Osteoblast (primary cell): Measurements from ENCODE around the gene SH3D19. TPM values are rescaled to one million over a fixed set of nuclear protein-coding genes. Genes with fewer than 3 reads are reported as not detected.

Experiments
- DNase-seq: peaks from one replicate; pipeline ENCODE4 v3.0.0; 2011; ENCODE audit warnings: low spot score, mixed read lengths; ENCODE audit not compliant: insufficient read length; ENCODE audit errors: missing footprints
- H2AFZ ChIP-seq: 2 replicates; pipeline ENCODE4 v1.6.0; 2011; ENCODE audit warnings: mild to moderate bottlenecking, low read length
- H3K27ac ChIP-seq: 2 replicates; pipeline ENCODE4 v1.5.1; 2011; ENCODE audit warnings: mild to moderate bottlenecking, low read depth, low read length, moderate library complexity
- H3K27me3 ChIP-seq: 2 replicates; pipeline ENCODE4 v1.6.0; 2012; ENCODE audit warnings: mild to moderate bottlenecking, control low read depth, inconsistent platforms, low read length, moderate library complexity; ENCODE audit not compliant: insufficient read depth
- H3K36me3 ChIP-seq: 2 replicates; pipeline ENCODE4 v1.5.1; 2011; ENCODE audit warnings: mild to moderate bottlenecking, low read length, control low read depth, moderate library complexity; ENCODE audit not compliant: insufficient read depth
- H3K4me1 ChIP-seq: 2 replicates; pipeline ENCODE4 v1.5.1; 2011; ENCODE audit warnings: mild to moderate bottlenecking, low read length, control low read depth, moderate library complexity; ENCODE audit not compliant: insufficient read depth
- H3K4me2 ChIP-seq: 2 replicates; pipeline ENCODE4 v1.6.0; 2011; ENCODE audit warnings: mild to moderate bottlenecking, low read length; ENCODE audit not compliant: insufficient read depth
- H3K4me3 ChIP-seq: fragments of 200-600 bp; sonication (generic); 3 replicates; pipeline ENCODE4 v1.5.1; 2012; ENCODE audit warnings: mild to moderate bottlenecking, low read length, inconsistent platforms; ENCODE audit not compliant: insufficient read depth
- H3K79me2 ChIP-seq: 2 replicates; pipeline ENCODE4 v1.6.0; 2012; ENCODE audit warnings: mild to moderate bottlenecking, low read length, control low read depth, inconsistent platforms; ENCODE audit not compliant: insufficient read depth
- H3K9me3 ChIP-seq: 2 replicates; pipeline ENCODE4 v1.5.1; 2011; ENCODE audit warnings: low read depth, low read length, control low read depth
- H4K20me1 ChIP-seq: 2 replicates; pipeline ENCODE4 v1.6.0; 2012; ENCODE audit warnings: mild to moderate bottlenecking, low read length, control low read depth; ENCODE audit not compliant: insufficient read depth
- CTCF ChIP-seq: IDR thresholded peaks from 2 replicates; pipeline ENCODE4 v1.5.1; 2011; ENCODE audit warnings: mild to moderate bottlenecking, low read depth, low read length, moderate library complexity; ENCODE audit errors: extremely low read depth
- total RNA-seq: library from RNA; depleted of rRNA; stranded (reverse); fragments of >200 nt; gene quantifications from 2 replicates; pipeline ENCODE4 v1.2.3, GENCODE V29; 2012

The SH3D19 gene
- total RNA-seq, 1 donor, result 74.9 TPM

GRCh38 chr4:151359576-151359975, 34.2 kb upstream of the SH3D19 start:
- H3K27ac ChIP-seq, result no peak overlapping the region
- H3K4me2 ChIP-seq, result no peak overlapping the region
- no peaks in the 10 kb centered on the region for H3K27me3 ChIP-seq
- H2AFZ ChIP-seq, result no peak overlapping the region
- H3K4me1 ChIP-seq, result peaks cover 9% of the 10 kb centered on the region
- no peaks in the 10 kb centered on the region for H4K20me1 ChIP-seq
- H3K4me3 ChIP-seq, result no peak overlapping the region
- H3K9me3 ChIP-seq, result no peaks in the 10 kb centered on the region
- DNase-seq, result no peak
- TF ChIP-seq CTCF, result no peak
- H3K79me2 ChIP-seq, result no peaks in the 10 kb centered on the region
- no peaks in the 10 kb centered on the region for H3K36me3 ChIP-seq

GRCh38 chr4:151358266-151358665, 32.9 kb upstream of the SH3D19 start:
- Histone ChIP-seq H3K9me3 (no peaks in the 10 kb centered on the region), H3K4me2 (no peak overlapping the region), H3K27me3 (no peaks in the 10 kb centered on the region), H3K4me3 (no peak overlapping the region), H2AFZ (no peak overlapping the region), H3K27ac (no peak overlapping the region), H3K36me3 (no peaks in the 10 kb centered on the region), H3K4me1 (peaks cover 9% of the 10 kb centered on the region), H4K20me1 (no peaks in the 10 kb centered on the region), H3K79me2 (no peaks in the 10 kb centered on the region)
- no peak for DNase-seq
- no peak for TF ChIP-seq CTCF

GRCh38 chr4:151356510-151356909, 31.1 kb upstream of the SH3D19 start:
- DNase-seq, result no peak
- Histone ChIP-seq H4K20me1 (no peaks in the 10 kb centered on the region), H3K27ac (no peak overlapping the region), H3K9me3 (no peaks in the 10 kb centered on the region), H3K27me3 (no peaks in the 10 kb centered on the region), H3K4me3 (no peak overlapping the region), H2AFZ (no peak overlapping the region), H3K4me1 (peaks cover 9% of the 10 kb centered on the region), H3K79me2 (no peaks in the 10 kb centered on the region), H3K36me3 (no peaks in the 10 kb centered on the region), H3K4me2 (no peak overlapping the region)
- no peak for TF ChIP-seq CTCF

GRCh38 chr4:151355155-151355554, 29.8 kb upstream of the SH3D19 start:
- H4K20me1 ChIP-seq, result no peaks in the 10 kb centered on the region
- no peak overlapping the region for H3K27ac ChIP-seq
- no peak for TF ChIP-seq CTCF
- H3K4me1 ChIP-seq, result peaks cover 9% of the 10 kb centered on the region
- no peaks in the 10 kb centered on the region for H3K27me3 ChIP-seq
- no peak overlapping the region for H3K4me3 ChIP-seq
- no peak overlapping the region for H3K4me2 ChIP-seq
- H3K9me3 ChIP-seq, result no peaks in the 10 kb centered on the region
- no peaks in the 10 kb centered on the region for H3K36me3 ChIP-seq
- no peaks in the 10 kb centered on the region for H3K79me2 ChIP-seq
- H2AFZ ChIP-seq, result no peak overlapping the region
- DNase-seq, result no peak
